ENCODE results near the gene CCNYL1.
"Not testable (repeated sequence)": the region's sequence is repeated elsewhere in the genome, so short reads cannot be mapped to it uniquely, and the experiment has no call there.

CCNYL1 gene

GRCh38 chr2:207734636-207735512, 23.4 kb downstream of the CCNYL1 start:
- DNase-seq (ENCODE audit: low spot score) = no peak

DNA sequence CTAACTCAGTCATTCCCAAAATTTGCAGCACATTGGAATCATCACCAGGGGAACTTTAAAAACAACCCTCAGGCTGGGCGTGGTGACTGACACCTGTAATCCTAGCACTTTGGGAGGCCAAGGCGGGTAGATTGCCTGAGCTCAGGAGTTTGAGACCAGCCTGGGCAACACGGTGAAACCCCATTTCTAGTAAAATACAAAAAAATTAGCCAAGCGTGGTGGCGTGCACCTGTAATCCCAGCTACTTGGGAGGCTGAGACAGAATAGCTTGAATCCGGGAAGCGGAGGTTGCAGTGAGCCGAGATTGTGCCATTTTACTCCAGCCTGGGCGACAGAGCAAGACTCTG, 24.0 kb downstream of the CCNYL1 start:
- DNase-seq (ENCODE audit: low spot score) = not testable (repeated sequence)

- DNase-seq (ENCODE audit: low spot score) = no peak
Measured at GRCh38 chr2:207743514-207743913, 32.1 kb downstream of the CCNYL1 start.

DNA sequence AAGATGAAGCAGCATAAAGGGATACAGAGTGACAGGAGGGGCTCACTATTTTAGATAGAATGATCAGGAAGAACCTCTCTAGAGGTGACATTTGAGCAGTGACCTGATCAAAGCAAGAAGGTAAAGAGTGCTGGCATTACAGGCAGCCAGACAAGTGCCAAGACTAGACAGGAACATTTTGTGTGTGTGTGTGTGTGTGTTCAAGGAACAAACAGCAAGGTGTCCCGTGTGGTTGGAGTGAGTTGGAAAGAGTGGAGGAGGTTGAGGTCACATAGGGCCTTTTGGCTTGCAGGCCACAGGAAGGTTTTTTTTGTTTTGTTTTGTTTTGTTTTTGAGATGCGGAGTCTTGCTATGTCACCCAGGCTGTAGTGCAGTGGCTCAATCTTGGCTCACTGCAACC, 32.6 kb downstream of the CCNYL1 start:
- DNase-seq (ENCODE audit: low spot score) = no peak

DNA sequence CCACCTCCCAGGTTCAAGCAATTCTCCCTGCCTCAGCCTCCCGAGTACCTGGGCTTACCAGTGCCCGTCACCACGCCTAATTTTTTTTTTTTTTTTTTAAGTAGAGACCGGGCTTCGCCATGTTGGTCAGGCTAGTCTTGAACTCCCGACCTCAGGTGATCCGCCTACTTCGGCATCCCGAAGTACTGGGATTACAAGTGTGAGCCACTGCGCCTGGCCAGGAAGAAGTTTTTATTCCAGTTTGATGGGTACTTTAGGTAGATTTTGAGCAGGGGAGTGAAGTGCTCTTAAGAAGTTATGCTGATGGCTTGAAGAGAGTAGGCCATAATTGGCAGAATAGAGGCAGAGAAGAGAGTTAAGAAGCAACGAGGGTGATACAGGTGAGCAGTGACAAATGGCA, 33.0 kb downstream of the CCNYL1 start:
- no peak for DNase-seq (ENCODE audit: low spot score)

DNA sequence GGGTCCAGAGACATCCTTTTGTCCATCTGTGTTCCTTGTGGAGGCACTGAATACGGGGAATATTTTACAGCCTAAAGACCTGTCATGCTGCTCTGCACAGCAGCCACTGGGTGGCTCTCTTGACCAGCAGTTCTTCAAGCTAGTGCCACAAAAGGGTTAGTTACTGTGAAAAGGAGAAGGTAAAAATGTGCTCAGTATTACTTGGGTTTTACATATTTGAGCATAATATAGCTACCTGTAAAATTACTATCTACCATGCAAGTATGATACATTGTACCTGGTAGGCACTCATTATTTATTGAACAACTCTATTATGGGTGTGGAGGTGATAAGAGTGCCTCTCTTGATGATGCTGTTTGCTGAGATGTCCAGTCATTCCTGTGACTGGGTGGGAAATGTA, 34.7 kb downstream of the CCNYL1 start:
- peak; percentile 64 for DNase-seq (ENCODE audit: low spot score)

DNA sequence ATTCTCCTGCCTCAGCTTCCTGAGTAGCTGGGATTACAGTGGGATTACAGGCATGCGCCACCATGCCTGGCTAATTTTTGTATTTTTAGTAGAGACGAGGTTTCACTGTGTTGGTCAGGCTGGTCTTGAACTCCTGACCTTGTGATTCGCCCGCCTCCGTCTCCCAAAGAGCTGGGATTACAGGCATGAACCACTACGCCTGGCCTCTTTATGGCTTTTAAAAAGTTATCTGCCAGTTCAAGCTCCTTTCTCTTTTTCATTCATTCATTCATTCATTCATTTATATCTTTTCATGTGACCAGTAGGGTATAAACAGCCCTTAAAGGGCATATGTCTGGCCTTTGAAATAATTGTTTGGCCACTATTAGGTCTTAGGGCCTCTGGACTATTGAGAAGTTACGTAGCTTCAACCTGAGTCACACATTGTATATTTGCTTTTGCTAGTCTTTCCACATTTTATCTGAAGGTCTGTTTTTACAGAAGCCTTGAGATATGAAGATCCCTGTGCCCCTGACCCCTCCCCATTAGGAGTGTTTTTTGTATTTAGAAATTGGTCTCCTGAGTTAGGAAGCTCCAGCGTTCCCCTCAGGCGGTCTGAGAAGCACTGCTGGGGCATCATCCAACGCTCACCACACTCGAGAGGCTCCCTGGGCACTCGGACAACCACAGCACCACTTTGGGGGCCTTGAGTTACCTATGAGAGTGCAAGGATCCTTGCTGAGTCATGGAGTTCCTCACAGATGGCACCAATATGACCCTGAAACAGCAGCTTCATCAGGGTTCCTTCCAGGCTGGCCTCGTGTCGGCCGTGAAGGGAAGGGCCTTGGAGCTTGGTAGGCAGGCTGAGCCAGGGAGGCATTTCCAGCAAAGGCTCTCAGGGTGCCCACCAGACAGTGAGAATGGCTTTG, 36.5 kb downstream of the CCNYL1 start:
- no peak for DNase-seq (ENCODE audit: low spot score)

- DNase-seq (ENCODE audit: low spot score) = no peak
Measured at GRCh38 chr2:207748993-207749392, 37.6 kb downstream of the CCNYL1 start.

DNA sequence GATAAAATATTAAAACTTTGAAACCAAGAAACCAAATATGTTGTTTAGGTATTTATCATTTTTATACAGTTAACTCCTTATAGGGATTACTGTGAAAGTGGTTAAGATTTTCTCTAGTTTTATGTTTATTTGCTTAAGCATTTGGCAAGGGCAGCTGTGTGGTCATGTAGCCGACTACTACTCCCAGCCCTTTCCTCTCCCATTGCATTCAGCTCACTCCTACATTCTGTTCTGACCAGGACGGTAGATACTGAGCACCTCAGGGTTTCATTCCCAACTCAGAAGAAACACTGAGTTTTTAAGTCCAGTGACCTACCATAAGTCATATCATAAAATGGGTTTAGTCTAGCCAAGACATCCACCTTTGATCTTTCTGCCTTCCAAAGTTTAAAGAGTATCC, 38.4 kb downstream of the CCNYL1 start:
- no peak for DNase-seq (ENCODE audit: low spot score)

GRCh38 chr2:207750345-207750744, 38.9 kb downstream of the CCNYL1 start:
- no peak for DNase-seq (ENCODE audit: low spot score)

- DNase-seq (ENCODE audit: low spot score) = no peak
Measured at GRCh38 chr2:207750876-207751275, 39.4 kb downstream of the CCNYL1 start.

- DNase-seq (ENCODE audit: low spot score) = not testable (repeated sequence)
Measured at GRCh38 chr2:207753688-207754087, 42.2 kb downstream of the CCNYL1 start.

- no peak for DNase-seq (ENCODE audit: low spot score)
Measured at GRCh38 chr2:207754498-207755383, 43.3 kb downstream of the CCNYL1 start.

DNA sequence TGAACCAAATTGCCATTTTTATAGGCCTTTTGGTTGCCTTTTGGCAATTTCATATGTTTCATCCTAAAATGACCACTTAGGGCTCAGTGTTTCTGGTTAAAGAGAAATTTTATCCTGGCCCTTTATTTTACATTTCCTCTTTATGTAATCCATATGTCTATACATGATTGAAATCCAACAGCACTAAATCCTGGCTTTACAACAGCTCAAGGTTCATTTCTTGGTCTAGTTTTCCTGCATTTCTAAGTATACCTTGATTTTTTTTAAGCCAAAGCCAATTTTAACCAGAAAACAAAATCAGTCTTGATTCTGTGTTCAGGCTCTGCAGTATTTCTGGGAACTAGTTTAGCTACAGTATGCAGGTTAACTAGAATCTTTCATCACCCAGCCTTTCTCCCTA, 46.6 kb downstream of the CCNYL1 start:
- no peak for DNase-seq (ENCODE audit: low spot score)

DNA sequence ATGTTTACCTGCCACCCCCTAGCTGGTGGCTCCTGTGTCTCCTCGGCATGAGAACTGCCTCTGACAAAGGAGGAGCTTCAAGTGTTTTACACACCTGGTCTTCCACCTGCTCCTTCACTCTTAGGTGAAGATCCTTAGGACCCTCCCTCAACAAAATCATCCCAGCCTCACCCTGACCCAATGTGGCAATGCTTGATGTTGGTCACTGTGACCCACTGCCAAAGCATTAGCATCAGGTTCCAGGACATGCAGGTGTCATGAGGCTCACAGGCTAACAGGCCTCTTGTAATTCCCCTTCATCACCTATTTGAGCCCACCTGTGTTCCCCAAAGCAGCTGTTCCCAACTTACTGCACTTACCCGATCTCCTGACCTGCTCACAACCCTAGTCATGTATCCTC, 48.5 kb downstream of the CCNYL1 start:
- no peak for DNase-seq (ENCODE audit: low spot score)

- DNase-seq (ENCODE audit: low spot score) = no peak
Measured at GRCh38 chr2:207760453-207760852, 49.0 kb downstream of the CCNYL1 start.

GRCh38 chr2:207761426-207761825, 50.0 kb downstream of the CCNYL1 start:
- not testable (repeated sequence) for DNase-seq (ENCODE audit: low spot score)

DNA sequence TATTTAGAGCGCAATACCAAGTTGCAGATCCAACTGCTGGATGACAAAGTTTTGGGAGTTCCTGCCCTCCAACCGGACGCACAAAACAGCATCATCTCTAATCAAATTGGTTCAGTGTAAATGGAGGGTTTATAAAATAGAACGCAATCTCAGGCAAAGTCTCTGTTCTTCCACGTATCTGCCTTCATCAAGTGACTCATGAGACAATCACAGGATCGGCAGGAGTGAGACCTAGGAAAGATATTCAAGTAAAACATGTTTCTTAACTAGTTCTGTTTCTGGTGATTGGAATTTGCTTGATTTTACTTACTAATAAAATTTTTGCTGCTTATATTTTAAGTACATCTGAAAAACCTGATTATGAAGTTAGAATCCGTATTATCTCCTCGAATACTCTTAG, 50.7 kb downstream of the CCNYL1 start:
- no peak for DNase-seq (ENCODE audit: low spot score)

GRCh38 chr2:207763303-207763917, 52.0 kb downstream of the CCNYL1 start:
- DNase-seq (ENCODE audit: low spot score) = no peak

DNA sequence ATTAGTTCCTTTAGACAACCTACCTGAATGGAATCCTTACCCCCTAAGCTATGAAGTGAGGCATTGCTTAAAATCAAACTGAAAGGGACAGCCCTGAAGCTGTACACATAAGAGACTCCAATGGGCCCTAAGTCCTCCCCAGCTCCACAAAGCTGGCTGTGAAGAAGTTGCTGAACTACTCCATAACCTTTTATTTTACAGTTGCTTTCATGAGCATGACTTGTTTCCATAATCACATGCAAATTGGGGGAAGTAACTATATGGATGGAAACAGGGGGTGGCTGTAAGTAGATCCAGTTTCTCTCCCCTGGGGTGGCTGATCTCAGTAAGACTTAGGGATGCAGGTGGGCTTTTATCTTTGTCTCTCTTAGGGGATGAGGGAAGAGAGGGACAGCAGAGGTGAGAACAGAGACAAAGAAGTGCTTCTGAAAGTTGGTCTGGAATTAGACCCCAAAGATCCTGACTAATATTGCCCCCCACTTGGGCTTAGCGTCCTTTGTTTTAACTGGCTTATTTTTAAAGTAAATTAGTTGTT, 52.7 kb downstream of the CCNYL1 start:
- DNase-seq (ENCODE audit: low spot score) = no peak

GRCh38 chr2:207765547-207765946, 54.1 kb downstream of the CCNYL1 start:
- DNase-seq (ENCODE audit: low spot score) = no peak
